HS-27A (cell line): Measurements from ENCODE around the gene CYYR1.

ENCODE experiments used
- DNase-seq: peaks from one replicate; pipeline ENCODE4 v3.0.0-alpha.2; 2012; ENCODE audit warnings: low read depth, missing footprints

CYYR1 gene

GRCh38 chr21:26433386-26433785, 139.7 kb downstream of the CYYR1 start:
- DNase-seq: no peak

- no peak for DNase-seq
These were observed 140.7 kb downstream of the CYYR1 start for GRCh38 chr21:26432410-26432809.

- DNase-seq: no peak
These were observed 147.5 kb downstream of the CYYR1 start for GRCh38 chr21:26425576-26425975.

GRCh38 chr21:26423511-26423910, 149.6 kb downstream of the CYYR1 start:
- no peak for DNase-seq

- no peak for DNase-seq
These were observed 150.4 kb downstream of the CYYR1 start for GRCh38 chr21:26422706-26423105.

- no peak for DNase-seq
These were observed 150.9 kb downstream of the CYYR1 start for GRCh38 chr21:26422138-26422537.

GRCh38 chr21:26421724-26422123, 151.4 kb downstream of the CYYR1 start:
- no peak for DNase-seq
